Measurements from ENCODE around the gene RBM23.
A peak's percentile ranks its signal among the peaks of the same experiment; 100 is the strongest.

Gene RBM23

DNA sequence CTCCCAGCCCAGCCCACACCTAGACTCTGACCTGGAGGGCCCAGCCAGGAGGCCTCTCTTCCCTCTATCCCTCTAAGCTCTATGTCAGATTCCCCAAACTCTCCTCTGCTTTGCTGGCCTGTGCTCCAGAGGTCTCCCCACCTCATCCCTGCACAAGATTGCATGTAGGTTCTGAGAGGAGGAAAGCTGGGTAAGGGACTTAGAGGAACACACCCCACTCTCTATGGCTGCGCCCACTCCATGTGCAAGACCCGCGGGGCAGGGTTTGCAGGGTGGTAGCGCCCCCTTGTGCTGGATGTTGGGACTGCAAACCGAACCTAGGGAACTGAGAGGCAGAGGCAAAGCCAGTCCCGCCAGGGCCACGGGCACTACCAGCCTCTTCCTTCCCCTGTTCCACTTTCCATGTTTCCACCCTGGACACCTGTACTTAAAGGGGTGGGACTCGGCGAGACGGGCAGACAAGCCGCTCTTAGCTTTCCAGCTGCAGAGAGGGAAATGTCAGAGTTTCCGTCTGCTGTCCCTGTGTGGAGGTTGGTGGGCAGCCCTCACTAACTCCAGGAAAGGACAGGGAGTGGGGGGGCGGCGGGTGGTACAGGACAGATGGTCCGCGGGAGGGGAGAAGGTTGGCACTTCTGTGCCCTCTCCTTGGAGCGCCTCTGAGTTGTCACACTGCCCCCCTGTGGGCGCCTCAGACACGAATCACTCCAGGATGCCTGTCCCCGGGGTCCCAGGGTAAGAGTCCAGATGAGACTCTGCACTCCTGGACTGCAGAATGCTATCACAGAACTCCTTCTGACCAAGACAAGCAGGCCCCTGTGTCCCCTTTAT, 65.8 kb downstream of the RBM23 start (continued):
- TF ChIP-seq, protein P1, sequence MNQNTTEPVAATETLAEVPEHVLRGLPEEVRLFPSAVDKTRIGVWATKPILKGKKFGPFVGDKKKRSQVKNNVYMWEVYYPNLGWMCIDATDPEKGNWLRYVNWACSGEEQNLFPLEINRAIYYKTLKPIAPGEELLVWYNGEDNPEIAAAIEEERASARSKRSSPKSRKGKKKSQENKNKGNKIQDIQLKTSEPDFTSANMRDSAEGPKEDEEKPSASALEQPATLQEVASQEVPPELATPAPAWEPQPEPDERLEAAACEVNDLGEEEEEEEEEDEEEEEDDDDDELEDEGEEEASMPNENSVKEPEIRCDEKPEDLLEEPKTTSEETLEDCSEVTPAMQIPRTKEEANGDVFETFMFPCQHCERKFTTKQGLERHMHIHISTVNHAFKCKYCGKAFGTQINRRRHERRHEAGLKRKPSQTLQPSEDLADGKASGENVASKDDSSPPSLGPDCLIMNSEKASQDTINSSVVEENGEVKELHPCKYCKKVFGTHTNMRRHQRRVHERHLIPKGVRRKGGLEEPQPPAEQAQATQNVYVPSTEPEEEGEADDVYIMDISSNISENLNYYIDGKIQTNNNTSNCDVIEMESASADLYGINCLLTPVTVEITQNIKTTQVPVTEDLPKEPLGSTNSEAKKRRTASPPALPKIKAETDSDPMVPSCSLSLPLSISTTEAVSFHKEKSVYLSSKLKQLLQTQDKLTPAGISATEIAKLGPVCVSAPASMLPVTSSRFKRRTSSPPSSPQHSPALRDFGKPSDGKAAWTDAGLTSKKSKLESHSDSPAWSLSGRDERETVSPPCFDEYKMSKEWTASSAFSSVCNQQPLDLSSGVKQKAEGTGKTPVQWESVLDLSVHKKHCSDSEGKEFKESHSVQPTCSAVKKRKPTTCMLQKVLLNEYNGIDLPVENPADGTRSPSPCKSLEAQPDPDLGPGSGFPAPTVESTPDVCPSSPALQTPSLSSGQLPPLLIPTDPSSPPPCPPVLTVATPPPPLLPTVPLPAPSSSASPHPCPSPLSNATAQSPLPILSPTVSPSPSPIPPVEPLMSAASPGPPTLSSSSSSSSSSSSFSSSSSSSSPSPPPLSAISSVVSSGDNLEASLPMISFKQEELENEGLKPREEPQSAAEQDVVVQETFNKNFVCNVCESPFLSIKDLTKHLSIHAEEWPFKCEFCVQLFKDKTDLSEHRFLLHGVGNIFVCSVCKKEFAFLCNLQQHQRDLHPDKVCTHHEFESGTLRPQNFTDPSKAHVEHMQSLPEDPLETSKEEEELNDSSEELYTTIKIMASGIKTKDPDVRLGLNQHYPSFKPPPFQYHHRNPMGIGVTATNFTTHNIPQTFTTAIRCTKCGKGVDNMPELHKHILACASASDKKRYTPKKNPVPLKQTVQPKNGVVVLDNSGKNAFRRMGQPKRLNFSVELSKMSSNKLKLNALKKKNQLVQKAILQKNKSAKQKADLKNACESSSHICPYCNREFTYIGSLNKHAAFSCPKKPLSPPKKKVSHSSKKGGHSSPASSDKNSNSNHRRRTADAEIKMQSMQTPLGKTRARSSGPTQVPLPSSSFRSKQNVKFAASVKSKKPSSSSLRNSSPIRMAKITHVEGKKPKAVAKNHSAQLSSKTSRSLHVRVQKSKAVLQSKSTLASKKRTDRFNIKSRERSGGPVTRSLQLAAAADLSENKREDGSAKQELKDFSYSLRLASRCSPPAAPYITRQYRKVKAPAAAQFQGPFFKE (tag by site-specific recombination; IDR thresholded peaks at IDR 0.05; ENCODE audit: borderline replicate concordance), result no peak
- TF ChIP-seq ZNF169 (tag by site-specific recombination; IDR thresholded peaks at IDR 0.05) (no peak), MZF1 (tag by site-specific recombination; IDR thresholded peaks at IDR 0.05; ENCODE audit: borderline replicate concordance) (no peak), MEIS1 (CRISPR knock-in tag; IDR thresholded peaks at IDR 0.05; ENCODE audit: borderline replicate concordance) (no peak), PATZ1 (tag by site-specific recombination; IDR thresholded peaks at IDR 0.05) (peak; percentile 37; the same call in 1 of the 2 replicates), ZNF529 (tag by site-specific recombination; IDR thresholded peaks at IDR 0.05; ENCODE audit: insufficient replicate concordance) (no peak), ZNF391 (tag by site-specific recombination; IDR thresholded peaks at IDR 0.05; ENCODE audit: borderline replicate concordance, low read depth) (no peak), GLI4 (tag by site-specific recombination; IDR thresholded peaks at IDR 0.05) (no peak), ZNF404 (tag by site-specific recombination; IDR thresholded peaks at IDR 0.05) (no peak), TRIM28 (IDR thresholded peaks at IDR 0.05; ENCODE audit: borderline replicate concordance, low read length) (no peak), ZNF24 (tag by site-specific recombination; IDR thresholded peaks at IDR 0.05) (0 out of 2 replicates have a peak, but pooled peaks have one; percentile 42), ZNF830 (tag by site-specific recombination; IDR thresholded peaks at IDR 0.05; ENCODE audit: low read depth) (no peak), REPIN1 (tag by site-specific recombination; IDR thresholded peaks at IDR 0.05; ENCODE audit: low read depth) (no peak; the same call in 1 of the 2 replicates), ZNF214 (tag by site-specific recombination; IDR thresholded peaks at IDR 0.05; ENCODE audit: borderline replicate concordance) (no peak), PRDM4 (tag by site-specific recombination; IDR thresholded peaks at IDR 0.05) (no peak), ZNF366 (tag by site-specific recombination; conservative IDR thresholded peaks at IDR 0.05) (peak; percentile 53), ZNF76 (tag by site-specific recombination; IDR thresholded peaks at IDR 0.05; ENCODE audit: borderline replicate concordance, low read depth) (no peak), YY2 (tag by site-specific recombination; IDR thresholded peaks at IDR 0.05) (no peak; the same call in 1 of the 2 replicates), SCRT2 (tag by site-specific recombination; IDR thresholded peaks at IDR 0.05) (no peak), ZNF280D (tag by site-specific recombination; IDR thresholded peaks at IDR 0.05) (no peak), ZNF184 (tag by site-specific recombination; IDR thresholded peaks at IDR 0.05) (no peak), ZNF560 (tag by site-specific recombination; IDR thresholded peaks at IDR 0.05; ENCODE audit: borderline replicate concordance) (no peak), ZNF202 (tag by site-specific recombination; IDR thresholded peaks at IDR 0.05; ENCODE audit: borderline replicate concordance) (no peak), ZNF211 (tag by site-specific recombination; IDR thresholded peaks at IDR 0.05; ENCODE audit: low read depth) (no peak), ZNF311 (tag by site-specific recombination; IDR thresholded peaks at IDR 0.05; ENCODE audit: borderline replicate concordance) (no peak)
